Measurements from ENCODE around the gene PARN.
"Not testable (repeated sequence)": the region's sequence is repeated elsewhere in the genome, so short reads cannot be mapped to it uniquely, and the experiment has no call there.

DNA sequence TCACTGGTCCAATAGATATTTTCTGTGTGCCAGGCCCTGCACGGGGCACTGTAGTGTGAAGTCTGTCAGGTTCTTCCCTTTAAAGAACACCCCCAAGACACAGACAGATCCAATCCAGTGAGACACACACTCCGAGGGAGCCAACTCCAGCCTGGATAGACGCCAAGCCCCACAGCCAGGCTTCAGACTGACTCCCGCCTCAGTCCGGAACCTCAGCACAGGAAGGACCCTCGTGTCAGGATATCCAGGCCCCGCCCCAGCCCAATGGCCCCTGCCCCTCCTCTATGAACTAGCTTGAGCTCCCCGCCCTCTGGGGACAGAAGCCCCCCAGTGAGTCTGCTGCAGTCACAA lies 228.4 kb downstream of the PARN start:
- TF ChIP-seq, protein P1, sequence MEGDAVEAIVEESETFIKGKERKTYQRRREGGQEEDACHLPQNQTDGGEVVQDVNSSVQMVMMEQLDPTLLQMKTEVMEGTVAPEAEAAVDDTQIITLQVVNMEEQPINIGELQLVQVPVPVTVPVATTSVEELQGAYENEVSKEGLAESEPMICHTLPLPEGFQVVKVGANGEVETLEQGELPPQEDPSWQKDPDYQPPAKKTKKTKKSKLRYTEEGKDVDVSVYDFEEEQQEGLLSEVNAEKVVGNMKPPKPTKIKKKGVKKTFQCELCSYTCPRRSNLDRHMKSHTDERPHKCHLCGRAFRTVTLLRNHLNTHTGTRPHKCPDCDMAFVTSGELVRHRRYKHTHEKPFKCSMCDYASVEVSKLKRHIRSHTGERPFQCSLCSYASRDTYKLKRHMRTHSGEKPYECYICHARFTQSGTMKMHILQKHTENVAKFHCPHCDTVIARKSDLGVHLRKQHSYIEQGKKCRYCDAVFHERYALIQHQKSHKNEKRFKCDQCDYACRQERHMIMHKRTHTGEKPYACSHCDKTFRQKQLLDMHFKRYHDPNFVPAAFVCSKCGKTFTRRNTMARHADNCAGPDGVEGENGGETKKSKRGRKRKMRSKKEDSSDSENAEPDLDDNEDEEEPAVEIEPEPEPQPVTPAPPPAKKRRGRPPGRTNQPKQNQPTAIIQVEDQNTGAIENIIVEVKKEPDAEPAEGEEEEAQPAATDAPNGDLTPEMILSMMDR (IDR thresholded peaks at IDR 0.05 in 2 of 3, conservative IDR thresholded peaks at IDR 0.05 in 1 of 3; ENCODE audit: borderline replicate concordance in 1 of 3, insufficient read depth in 1 of 3, low read depth in 2 of 3, low read length in 2 of 3): not testable (repeated sequence)
- TF ChIP-seq CEBPB (IDR thresholded peaks at IDR 0.05; ENCODE audit: low read depth); POLR2AphosphoS5 (IDR thresholded peaks at IDR 0.05; ENCODE audit: low read depth, low read length); YY1 (IDR thresholded peaks at IDR 0.05; ENCODE audit: extremely low read depth, insufficient replicate concordance, low read depth, low read length); EGR1 (IDR thresholded peaks at IDR 0.05; ENCODE audit: low read depth); SIN3A (IDR thresholded peaks at IDR 0.05; ENCODE audit: low read depth); EZH2 (IDR thresholded peaks at IDR 0.05); POLR2A (IDR thresholded peaks at IDR 0.05; ENCODE audit: borderline replicate concordance, extremely low read depth, insufficient read depth, insufficient read length); RAD21 (IDR thresholded peaks at IDR 0.05; ENCODE audit: low read depth): not testable (repeated sequence)
- TF ChIP-seq, protein P2, sequence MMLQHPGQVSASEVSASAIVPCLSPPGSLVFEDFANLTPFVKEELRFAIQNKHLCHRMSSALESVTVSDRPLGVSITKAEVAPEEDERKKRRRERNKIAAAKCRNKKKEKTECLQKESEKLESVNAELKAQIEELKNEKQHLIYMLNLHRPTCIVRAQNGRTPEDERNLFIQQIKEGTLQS (IDR thresholded peaks at IDR 0.05): not testable (repeated sequence)
- TF ChIP-seq, protein P3, sequence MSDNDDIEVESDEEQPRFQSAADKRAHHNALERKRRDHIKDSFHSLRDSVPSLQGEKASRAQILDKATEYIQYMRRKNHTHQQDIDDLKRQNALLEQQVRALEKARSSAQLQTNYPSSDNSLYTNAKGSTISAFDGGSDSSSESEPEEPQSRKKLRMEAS (IDR thresholded peaks at IDR 0.05): not testable (repeated sequence)
